ENCODE results near the gene DBT. TPM values are rescaled to one million over a fixed set of nuclear protein-coding genes. Genes with fewer than 3 reads are reported as not detected.

DBT gene
- total RNA-seq, 4 donors from 2014 or later = 8.1 to 10.7 (median 10.3) TPM

DNA sequence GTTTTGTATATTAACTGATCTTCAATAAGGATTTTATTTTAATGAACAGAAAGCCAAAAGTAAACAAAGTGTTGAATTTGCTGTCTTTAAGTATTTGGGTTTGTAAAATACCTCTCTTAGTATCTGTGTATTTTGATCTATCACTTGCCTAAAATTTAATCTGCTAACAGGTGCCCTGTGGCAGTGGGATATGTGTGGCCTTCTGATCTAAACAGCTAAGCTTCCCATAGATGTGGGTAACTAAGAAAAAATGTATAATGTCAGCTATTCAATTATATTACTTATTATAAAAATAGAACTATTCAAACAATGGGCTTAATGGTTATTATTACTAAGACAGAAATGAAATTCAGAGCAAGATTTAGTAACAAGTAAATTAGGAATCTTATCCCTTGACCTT is 86.8 kb downstream of the DBT start:
- Histone ChIP-seq H3K36me3 (peaks cover 0 to 3% (median 0%) of the 10 kb centered on the region in 3 donors), H3K4me3 (no peak overlapping the region), H3K27ac (no peak overlapping the region), H3K9me3 (no peaks in the 10 kb centered on the region), H3K27me3 (no peaks in the 10 kb centered on the region), H3K4me1 (peaks cover 0 to 9% (median 0%) of the 10 kb centered on the region in 4 donors)
- DNase-seq (ENCODE audit: low spot score in 2 of 2) = no peak
- TF ChIP-seq, protein P1, sequence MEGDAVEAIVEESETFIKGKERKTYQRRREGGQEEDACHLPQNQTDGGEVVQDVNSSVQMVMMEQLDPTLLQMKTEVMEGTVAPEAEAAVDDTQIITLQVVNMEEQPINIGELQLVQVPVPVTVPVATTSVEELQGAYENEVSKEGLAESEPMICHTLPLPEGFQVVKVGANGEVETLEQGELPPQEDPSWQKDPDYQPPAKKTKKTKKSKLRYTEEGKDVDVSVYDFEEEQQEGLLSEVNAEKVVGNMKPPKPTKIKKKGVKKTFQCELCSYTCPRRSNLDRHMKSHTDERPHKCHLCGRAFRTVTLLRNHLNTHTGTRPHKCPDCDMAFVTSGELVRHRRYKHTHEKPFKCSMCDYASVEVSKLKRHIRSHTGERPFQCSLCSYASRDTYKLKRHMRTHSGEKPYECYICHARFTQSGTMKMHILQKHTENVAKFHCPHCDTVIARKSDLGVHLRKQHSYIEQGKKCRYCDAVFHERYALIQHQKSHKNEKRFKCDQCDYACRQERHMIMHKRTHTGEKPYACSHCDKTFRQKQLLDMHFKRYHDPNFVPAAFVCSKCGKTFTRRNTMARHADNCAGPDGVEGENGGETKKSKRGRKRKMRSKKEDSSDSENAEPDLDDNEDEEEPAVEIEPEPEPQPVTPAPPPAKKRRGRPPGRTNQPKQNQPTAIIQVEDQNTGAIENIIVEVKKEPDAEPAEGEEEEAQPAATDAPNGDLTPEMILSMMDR (IDR thresholded peaks at IDR 0.05) = no peak
- TF ChIP-seq EP300 (IDR thresholded peaks at IDR 0.05) = no peak
- no peak for TF ChIP-seq POLR2A (IDR thresholded peaks at IDR 0.05)

DNA sequence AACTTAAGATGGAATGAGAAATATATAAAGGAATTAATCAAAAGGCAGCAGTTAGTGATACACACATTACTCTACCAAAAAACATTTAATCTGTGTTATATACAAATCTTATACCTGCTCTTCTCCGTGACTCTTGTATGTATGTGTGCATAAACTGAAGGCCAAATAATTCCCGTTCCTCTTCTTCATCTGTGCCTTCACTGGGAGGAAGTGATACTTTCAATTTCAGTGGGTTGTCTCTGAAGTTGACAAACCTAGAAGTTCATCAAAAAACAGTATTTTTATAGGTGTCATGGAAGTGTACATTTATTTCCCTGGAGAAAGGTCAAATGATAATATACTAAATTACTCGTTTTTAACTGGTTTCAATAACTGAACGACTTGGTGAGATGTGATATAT is 97.4 kb downstream of the DBT start:
- H3K9me3 ChIP-seq = no peaks in the 10 kb centered on the region
- WGBS, 2 donors = 73 to 88% methylated on average over 4 of the region's 4 CpGs
- H3K27me3 ChIP-seq = no peaks in the 10 kb centered on the region
- TF ChIP-seq POLR2A (IDR thresholded peaks at IDR 0.05) = no peak
- TF ChIP-seq, protein P1 (IDR thresholded peaks at IDR 0.05) = no peak
- no peak for TF ChIP-seq EP300 (IDR thresholded peaks at IDR 0.05)
- no peak overlapping the region for H3K4me3 ChIP-seq
- DNase-seq (ENCODE audit: low spot score in 2 of 2) = no peak
- peaks cover 0 to 38% (median 0%) of the 10 kb centered on the region in 3 donors for H3K36me3 ChIP-seq
- no peaks in the 10 kb centered on the region for H3K4me1 ChIP-seq
- no peak overlapping the region for H3K27ac ChIP-seq

DNA sequence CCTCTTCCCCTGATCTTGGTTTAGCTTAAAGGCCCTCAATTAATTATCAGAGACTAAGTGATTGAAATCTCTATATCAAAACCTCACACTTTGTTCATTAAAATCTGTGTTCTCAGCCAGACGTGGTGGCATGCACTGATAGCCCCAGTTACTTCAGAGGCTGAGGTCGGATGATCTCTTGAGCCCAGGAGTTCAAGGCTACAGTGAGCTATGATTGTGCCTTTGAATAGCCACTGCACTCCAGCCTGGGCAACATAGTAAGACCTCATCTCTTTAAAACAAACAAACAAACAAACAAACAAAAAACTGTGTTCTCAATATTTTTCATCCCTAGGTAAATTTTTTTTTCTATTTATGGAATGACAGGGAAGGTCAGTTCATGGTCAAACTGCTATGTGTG is 98.0 kb downstream of the DBT start:
- DNase-seq (ENCODE audit: low spot score in 2 of 2) = no peak
- 44 to 57% methylated on average over 2 of the region's 2 CpGs for WGBS, 2 donors
- TF ChIP-seq EP300 (IDR thresholded peaks at IDR 0.05) = no peak
- TF ChIP-seq POLR2A (IDR thresholded peaks at IDR 0.05) = no peak
- TF ChIP-seq, protein P1 (IDR thresholded peaks at IDR 0.05) = no peak

DNA sequence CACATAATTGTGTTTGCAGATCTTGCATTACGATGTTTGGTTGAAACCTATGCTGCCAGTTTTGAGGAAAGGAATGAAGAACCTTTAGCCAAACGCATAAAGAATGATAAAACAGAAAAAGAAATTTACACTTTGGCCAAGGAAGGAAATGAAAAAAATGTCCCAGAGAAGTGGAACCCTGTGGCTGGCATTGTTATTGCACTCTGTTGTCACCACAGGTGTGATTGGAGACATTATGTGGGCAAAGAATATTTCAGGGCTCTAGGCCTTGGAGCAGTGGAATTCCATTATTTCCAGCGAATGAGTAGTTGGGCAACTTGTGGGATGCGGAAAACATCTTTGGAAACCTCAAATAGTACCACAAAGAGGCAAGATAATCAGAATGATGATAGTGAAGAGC is 101.8 kb downstream of the DBT start:
- no peaks in the 10 kb centered on the region for H3K9me3 ChIP-seq
- no peak for DNase-seq (ENCODE audit: low spot score in 2 of 2)
- H3K27ac ChIP-seq = no peak overlapping the region
- peaks cover 0 to 82% (median 9%) of the 10 kb centered on the region in 3 donors for H3K36me3 ChIP-seq
- WGBS, 2 donors = 85 to 87% methylated on average over 4 of the region's 4 CpGs
- TF ChIP-seq EP300 (IDR thresholded peaks at IDR 0.05) (no peak), POLR2A (IDR thresholded peaks at IDR 0.05) (no peak)
- TF ChIP-seq, protein P1 (IDR thresholded peaks at IDR 0.05) = no peak
- no peaks in the 10 kb centered on the region for H3K4me1 ChIP-seq
- no peaks in the 10 kb centered on the region for H3K27me3 ChIP-seq
- no peak overlapping the region for H3K4me3 ChIP-seq

More for the DNA sequence above, 98.0 kb downstream of the DBT start:
- peaks cover 0 to 44% (median 0%) of the 10 kb centered on the region in 3 donors for H3K36me3 ChIP-seq
- H3K27me3 ChIP-seq = no peaks in the 10 kb centered on the region
- no peak overlapping the region for H3K4me3 ChIP-seq
- no peaks in the 10 kb centered on the region for H3K4me1 ChIP-seq
- no peak overlapping the region for H3K27ac ChIP-seq
- H3K9me3 ChIP-seq = no peaks in the 10 kb centered on the region

DNA sequence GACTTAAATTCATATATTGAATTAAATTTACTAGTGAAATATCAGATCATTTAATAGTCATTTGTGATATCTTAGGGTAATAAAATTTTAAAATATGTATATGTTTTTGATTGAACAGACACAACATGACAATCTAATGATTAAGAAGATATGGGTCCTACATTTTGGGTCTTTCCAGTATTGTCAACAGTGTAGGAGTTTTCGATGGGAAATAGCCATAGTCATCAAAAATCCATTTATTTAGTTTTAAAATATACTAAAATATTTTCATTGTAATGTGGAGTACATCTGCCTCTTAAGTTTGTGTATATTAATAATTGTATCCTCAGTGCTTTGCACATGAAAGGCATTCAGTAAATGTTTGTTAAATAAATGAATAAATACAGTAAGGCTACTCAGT is 102.7 kb downstream of the DBT start:
- Histone ChIP-seq H3K36me3 (peaks cover 0 to 91% (median 9%) of the 10 kb centered on the region in 3 donors), H3K27ac (no peak overlapping the region), H3K9me3 (no peaks in the 10 kb centered on the region), H3K27me3 (no peaks in the 10 kb centered on the region), H3K4me1 (no peaks in the 10 kb centered on the region), H3K4me3 (no peak overlapping the region)
- WGBS, 2 donors = 95 to 98% methylated on average over 1 of the region's 1 CpG
- DNase-seq (ENCODE audit: low spot score in 2 of 2) = no peak
- TF ChIP-seq, protein P1 (IDR thresholded peaks at IDR 0.05) = no peak
- TF ChIP-seq POLR2A (IDR thresholded peaks at IDR 0.05) (no peak), EP300 (IDR thresholded peaks at IDR 0.05) (no peak)

All from tibial nerve (tissue), 4 donors.